Pulmonary artery endothelial cell (primary cell): ENCODE results near the gene LARP1. TPM values are rescaled to one million over a fixed set of nuclear protein-coding genes. Genes with fewer than 3 reads are reported as not detected.
"Not testable (repeated sequence)": the region's sequence is repeated elsewhere in the genome, so short reads cannot be mapped to it uniquely, and the experiment has no call there.

Experiments used
- DNase-seq: peaks from one replicate; pipeline ENCODE4 v3.0.0-alpha.2; 2011; ENCODE audit warnings: low read depth, low spot score
- total RNA-seq: library from RNA; depleted of rRNA; stranded (reverse); fragments of >200 nt; gene quantifications from 2 replicates; pipeline ENCODE4 v1.2.3, GENCODE V29; 2014

The LARP1 gene
- total RNA-seq, 1 donor from 2014 or later: 54.3 TPM

GRCh38 chr5:154791535-154791934 is 36.4 kb downstream of the LARP1 start:
- DNase-seq: no peak

- DNase-seq: no peak
These were observed 38.7 kb downstream of the LARP1 start for GRCh38 chr5:154793599-154794524.

GRCh38 chr5:154794525-154795234 is 39.5 kb downstream of the LARP1 start:
- DNase-seq: peak; percentile 7

GRCh38 chr5:154795235-154795596 is 40.0 kb downstream of the LARP1 start:
- no peak for DNase-seq

GRCh38 chr5:154797762-154798161 is 42.6 kb downstream of the LARP1 start:
- DNase-seq: no peak

GRCh38 chr5:154800582-154800981 is 45.4 kb downstream of the LARP1 start:
- no peak for DNase-seq

- DNase-seq: peak; percentile 17
These were observed 45.9 kb downstream of the LARP1 start for GRCh38 chr5:154801083-154801482.

GRCh38 chr5:154802050-154802449 is 46.9 kb downstream of the LARP1 start:
- no peak for DNase-seq

DNA sequence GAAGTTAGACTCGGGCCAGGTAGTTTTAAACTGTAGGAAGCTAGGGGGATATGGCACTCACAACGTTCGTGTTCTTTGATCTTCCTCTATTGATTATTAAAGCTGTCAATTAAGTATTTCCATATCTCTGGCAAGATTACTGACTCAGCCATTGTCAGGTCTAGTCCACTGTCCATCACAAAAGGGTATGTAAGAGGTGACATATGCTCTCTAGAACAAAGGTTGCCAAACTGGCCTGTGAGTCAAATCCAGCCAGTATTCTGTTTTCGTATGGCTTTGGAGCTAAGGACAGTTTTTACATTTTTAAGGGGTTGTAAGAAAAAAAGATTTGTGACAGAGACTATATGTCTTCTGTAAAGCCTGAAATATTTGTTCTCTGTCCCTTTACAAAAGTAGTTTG is 51.0 kb downstream of the LARP1 start:
- DNase-seq: no peak

GRCh38 chr5:154811239-154811638 is 56.1 kb downstream of the LARP1 start:
- DNase-seq: no peak

DNA sequence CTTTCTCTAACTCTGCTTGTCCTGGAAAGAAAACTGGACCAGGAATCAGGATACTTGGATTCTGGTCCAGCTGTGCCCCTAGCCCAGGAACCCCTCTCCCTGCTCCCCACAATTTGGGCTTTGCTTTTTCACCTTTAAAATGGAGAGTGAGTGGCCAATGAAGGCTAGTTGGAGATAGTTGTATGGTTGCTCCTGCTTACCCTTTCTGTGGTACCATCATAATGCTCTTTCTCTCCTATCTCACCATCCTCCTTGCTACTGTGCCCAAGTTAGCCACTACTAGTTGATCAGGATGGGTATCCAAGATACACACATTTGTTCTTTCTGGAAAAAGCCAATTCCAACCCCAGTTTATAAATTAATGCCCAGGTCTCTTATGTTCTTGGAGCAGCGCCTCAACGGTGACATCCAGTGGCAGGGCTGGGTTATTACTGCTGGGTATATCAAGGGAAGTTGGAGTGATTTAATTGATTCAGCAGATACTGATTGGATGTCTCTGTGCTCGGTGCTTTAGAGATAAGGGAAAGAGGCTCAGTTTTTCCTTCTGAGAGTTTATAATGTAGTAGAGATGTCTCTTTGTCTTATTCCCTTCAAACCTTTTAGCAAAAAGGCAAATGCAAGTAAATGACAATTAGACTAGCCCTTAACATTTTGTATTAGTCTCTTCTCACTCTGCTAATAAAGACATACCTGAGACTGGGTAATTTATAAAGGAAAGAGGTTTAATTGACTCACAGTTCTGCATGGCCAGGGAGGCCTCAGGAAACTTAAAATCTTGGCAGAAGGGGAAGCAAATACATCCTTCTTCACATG is 56.7 kb downstream of the LARP1 start:
- DNase-seq: peak; percentile 44

GRCh38 chr5:154813158-154813557 is 58.0 kb downstream of the LARP1 start:
- no peak for DNase-seq

GRCh38 chr5:154813736-154814135 is 58.6 kb downstream of the LARP1 start:
- no peak for DNase-seq

GRCh38 chr5:154815025-154815424 is 59.8 kb downstream of the LARP1 start:
- DNase-seq: no peak

DNA sequence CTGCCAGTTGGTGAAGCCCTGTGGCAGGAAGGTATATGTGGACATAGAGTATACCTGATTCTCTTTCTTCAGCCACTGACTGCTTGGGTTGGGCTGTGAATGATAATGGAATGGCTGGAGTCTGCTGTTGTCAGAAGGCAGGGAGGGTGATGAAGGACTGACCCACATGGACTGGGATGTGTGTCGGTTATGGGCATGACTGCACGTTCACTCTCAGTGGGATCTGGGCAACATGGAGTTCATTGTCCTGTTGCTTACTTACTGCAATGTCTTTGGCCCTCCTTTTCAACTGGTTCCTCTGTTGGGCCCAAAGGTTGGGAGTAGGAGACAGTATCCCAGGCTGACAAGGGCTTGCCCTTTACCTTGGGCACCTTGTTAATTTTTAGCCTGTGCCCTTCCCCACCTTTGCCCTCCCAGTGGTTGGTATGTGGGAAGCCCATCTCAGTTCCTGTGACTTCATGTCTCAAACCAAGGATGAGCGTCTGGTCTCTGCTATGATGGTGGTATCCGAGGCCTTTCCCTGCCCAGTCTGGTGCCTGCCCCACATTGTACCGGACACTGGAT is 60.6 kb downstream of the LARP1 start:
- DNase-seq: no peak

GRCh38 chr5:154816891-154817492 is 61.8 kb downstream of the LARP1 start:
- DNase-seq: no peak

GRCh38 chr5:154817815-154818214 is 62.6 kb downstream of the LARP1 start:
- DNase-seq: no peak

GRCh38 chr5:154818471-154819116 is 63.4 kb downstream of the LARP1 start:
- no peak for DNase-seq

DNA sequence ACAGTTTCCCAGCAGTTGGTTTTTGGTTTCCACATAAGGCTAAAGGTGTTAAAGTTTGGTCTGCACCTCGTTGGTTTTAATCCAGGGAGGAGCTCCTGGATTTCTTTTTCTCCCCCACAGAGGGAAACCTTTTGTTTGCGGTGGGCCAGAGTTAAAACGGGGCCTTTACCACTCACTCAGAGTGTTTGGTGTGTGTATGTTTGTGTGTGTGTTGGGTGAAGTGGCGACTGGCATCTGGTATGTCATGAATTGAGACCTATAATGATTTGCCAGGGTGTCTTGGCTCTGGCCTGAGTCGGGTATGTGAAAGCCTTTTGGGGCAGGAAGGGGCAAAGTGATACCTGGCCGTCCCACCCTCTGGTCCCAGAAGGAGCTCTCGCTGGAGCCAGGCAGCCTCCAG is 64.4 kb downstream of the LARP1 start:
- DNase-seq: no peak

GRCh38 chr5:154820383-154820782 is 65.2 kb downstream of the LARP1 start:
- DNase-seq: no peak

DNA sequence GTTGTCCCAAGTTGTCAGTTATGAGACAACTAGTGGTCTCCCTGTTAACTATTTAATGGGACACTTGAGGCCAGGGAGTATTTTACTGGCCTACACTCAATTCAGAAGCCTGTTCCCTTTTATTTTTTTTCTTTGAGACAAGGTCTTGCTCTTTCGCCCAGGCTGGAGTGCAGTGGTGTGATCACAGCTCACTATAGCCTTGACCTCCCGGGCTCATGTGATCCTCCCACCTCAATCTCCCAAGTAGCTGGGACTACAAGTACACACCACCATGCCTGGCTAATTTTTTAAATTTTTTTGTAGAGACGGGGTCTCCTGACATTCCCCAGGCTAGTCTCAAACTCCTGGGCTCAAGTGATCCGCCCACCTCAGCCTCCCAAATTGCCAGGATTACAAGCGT is 67.7 kb downstream of the LARP1 start:
- DNase-seq: not testable (repeated sequence)
